ENCODE measurements around the gene DAP.

DNA sequence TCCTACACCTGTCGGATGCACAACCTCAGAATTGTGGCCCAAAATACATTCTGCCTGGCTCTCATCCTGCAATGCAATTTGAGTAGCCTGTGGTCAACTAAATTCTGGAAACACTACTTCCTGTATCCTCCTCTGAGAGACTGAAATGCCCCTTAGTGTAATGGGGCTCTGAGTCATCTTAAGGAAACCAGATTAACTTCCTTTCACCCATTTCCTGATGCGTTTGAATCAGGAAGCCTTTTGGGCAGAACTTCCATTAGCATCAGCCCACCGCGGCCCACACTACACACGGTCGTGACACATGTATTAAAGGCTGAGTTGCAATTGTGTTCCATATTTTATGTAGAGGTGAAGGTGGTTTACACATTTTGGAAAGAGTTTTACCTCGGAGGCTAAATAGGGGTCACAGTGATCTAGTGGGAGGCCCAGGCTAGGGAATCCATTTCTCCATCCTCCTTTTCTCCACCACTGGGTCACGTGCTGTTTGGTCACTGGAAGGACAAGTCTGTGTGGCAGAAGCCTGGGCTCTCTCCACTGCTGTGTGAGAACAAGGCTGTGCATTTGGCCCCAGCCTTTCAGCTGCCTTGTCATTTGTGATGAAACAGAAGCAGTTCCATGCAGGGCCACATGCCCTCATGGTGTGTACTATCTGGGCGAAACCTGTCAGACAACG lies 55.9 kb downstream of the DAP start:
- TF ChIP-seq, protein P1, sequence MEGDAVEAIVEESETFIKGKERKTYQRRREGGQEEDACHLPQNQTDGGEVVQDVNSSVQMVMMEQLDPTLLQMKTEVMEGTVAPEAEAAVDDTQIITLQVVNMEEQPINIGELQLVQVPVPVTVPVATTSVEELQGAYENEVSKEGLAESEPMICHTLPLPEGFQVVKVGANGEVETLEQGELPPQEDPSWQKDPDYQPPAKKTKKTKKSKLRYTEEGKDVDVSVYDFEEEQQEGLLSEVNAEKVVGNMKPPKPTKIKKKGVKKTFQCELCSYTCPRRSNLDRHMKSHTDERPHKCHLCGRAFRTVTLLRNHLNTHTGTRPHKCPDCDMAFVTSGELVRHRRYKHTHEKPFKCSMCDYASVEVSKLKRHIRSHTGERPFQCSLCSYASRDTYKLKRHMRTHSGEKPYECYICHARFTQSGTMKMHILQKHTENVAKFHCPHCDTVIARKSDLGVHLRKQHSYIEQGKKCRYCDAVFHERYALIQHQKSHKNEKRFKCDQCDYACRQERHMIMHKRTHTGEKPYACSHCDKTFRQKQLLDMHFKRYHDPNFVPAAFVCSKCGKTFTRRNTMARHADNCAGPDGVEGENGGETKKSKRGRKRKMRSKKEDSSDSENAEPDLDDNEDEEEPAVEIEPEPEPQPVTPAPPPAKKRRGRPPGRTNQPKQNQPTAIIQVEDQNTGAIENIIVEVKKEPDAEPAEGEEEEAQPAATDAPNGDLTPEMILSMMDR (IDR thresholded peaks at IDR 0.05): no peak
- no peak for TF ChIP-seq POLR2A (IDR thresholded peaks at IDR 0.05)

Measured in transverse colon (tissue), 3 donors.